Astrocyte of the cerebellum (primary cell): ENCODE results near the gene UBP1.

Source experiments
- DNase-seq: peaks from one replicate; pipeline ENCODE4 v3.0.0-alpha.2; 2011; ENCODE audit warnings: low read depth
- H3K4me3 ChIP-seq: 2 replicates; pipeline ENCODE4 v1.5.1; 2011; ENCODE audit warnings: mild to moderate bottlenecking, low read depth, low read length, moderate library complexity
- CTCF ChIP-seq: IDR thresholded peaks from 2 replicates; pipeline ENCODE4 v1.5.1; 2012; ENCODE audit warnings: low read length, low read depth, moderate library complexity, mild to moderate bottlenecking; ENCODE audit errors: missing control alignments
- in situ Hi-C: cut with HindIII; loops from 2 replicates; pipeline ENCODE4 v1.10.0; 2017; ENCODE audit warnings: low sequenced_read_pairs

Gene UBP1

GRCh38 chr3:33440328-33441224 lies at the start of gene UBP1:
Gene UBP1 (minus strand): TSS chr3:33440405. CDS start chr3:33439848, 557 bp downstream.
- DNase-seq = peak; percentile 100
- peak; percentile 8 for TF ChIP-seq CTCF
- H3K4me3 ChIP-seq = peak within 1 kb of the TSS; percentile 66
- in situ Hi-C loops = no loop called here

- in situ Hi-C loops = no loop called here
- H3K4me3 ChIP-seq = no peak overlapping the region
- DNase-seq = no peak
- TF ChIP-seq CTCF = no peak
Measured at GRCh38 chr3:33488683-33489082, 48.5 kb upstream of the UBP1 start.

- no peak for TF ChIP-seq CTCF
Measured at GRCh38 chr3:33488246-33488645, 48.0 kb upstream of the UBP1 start.

GRCh38 chr3:33482111-33482521 lies 41.9 kb upstream of the UBP1 start:
- in situ Hi-C loops = no loop called here
- no peak overlapping the region for H3K4me3 ChIP-seq
- TF ChIP-seq CTCF = no peak
- no peak for DNase-seq

More at GRCh38 chr3:33488246-33488645, 48.0 kb upstream of the UBP1 start:
- no peak overlapping the region for H3K4me3 ChIP-seq
- in situ Hi-C loops = no loop called here
- no peak for DNase-seq

- in situ Hi-C loops = no loop called here
- H3K4me3 ChIP-seq = no peak overlapping the region
- DNase-seq = no peak
- no peak for TF ChIP-seq CTCF
Measured at GRCh38 chr3:33474896-33475295, 34.7 kb upstream of the UBP1 start.

- DNase-seq = no peak
- no peak overlapping the region for H3K4me3 ChIP-seq
- in situ Hi-C loops = no loop called here
- no peak for TF ChIP-seq CTCF
Measured at GRCh38 chr3:33473813-33474212, 33.6 kb upstream of the UBP1 start.
